Thoracic aorta (tissue), 2 donors: Measurements from ENCODE around the gene IQCM. TPM values are rescaled to one million over a fixed set of nuclear protein-coding genes. Genes with fewer than 3 reads are reported as not detected.

ENCODE experiments used
- ATAC-seq: fragments of 150-250 bp; one replicate; pipeline ENCODE4 v1.8.0; 2017; ENCODE audit warnings: low read depth; ENCODE audit not compliant: insufficient number of reproducible peaks, low FRiP score
- DNase-seq: peaks from one replicate; pipeline ENCODE4 v3.0.0-alpha.2; 2020; ENCODE audit warnings: low spot score
- H3K27ac ChIP-seq, 2 donors: fragments of 200-600 bp; sonication (generic); 1 replicate in 1 of 2; 2 replicates in 1 of 2; pipeline ENCODE4 v1.5.1; 2016; ENCODE audit warnings: mild to moderate bottlenecking in 2 of 2, moderate library complexity in 2 of 2
- H3K27me3 ChIP-seq: fragments of 200-600 bp; sonication (generic); replicated peaks from 2 replicates; pipeline ENCODE4 v1.6.0; 2016; ENCODE audit warnings: mild to moderate bottlenecking; ENCODE audit not compliant: insufficient read depth
- H3K36me3 ChIP-seq: fragments of 200-600 bp; sonication (generic); one replicate; pipeline ENCODE4 v1.5.1; 2016
- H3K4me1 ChIP-seq, 2 donors: fragments of 200-600 bp; sonication (generic); 1 replicate in 1 of 2; 2 replicates in 1 of 2; pipeline versions ENCODE4 v1.5.1 to v1.6.0; 2016; ENCODE audit warnings: low read depth in 2 of 2, mild to moderate bottlenecking in 1 of 2; ENCODE audit not compliant: control insufficient read depth in 1 of 2
- H3K4me3 ChIP-seq: fragments of 200-600 bp; sonication (generic); 2 replicates; pipeline ENCODE4 v1.5.1; 2016; ENCODE audit warnings: mild to moderate bottlenecking
- H3K9me3 ChIP-seq: fragments of 200-600 bp; sonication (generic); 2 replicates; pipeline ENCODE4 v1.5.1; 2016
- CTCF ChIP-seq: fragments of 200-600 bp; sonication (generic); IDR thresholded peaks from one replicate; pipeline ENCODE4 v1.5.1; 2019; ENCODE audit warnings: antibody characterized with exemption
- total RNA-seq, 2 donors: library from RNA; depleted of rRNA; stranded (reverse); fragments of >200 nt; gene quantifications; one replicate each; pipeline versions ENCODE4 v1.1.0 to v1.2.3, GENCODE V29; 2016

Gene IQCM
- total RNA-seq, 2 donors from 2014 or later = not detected

DNA sequence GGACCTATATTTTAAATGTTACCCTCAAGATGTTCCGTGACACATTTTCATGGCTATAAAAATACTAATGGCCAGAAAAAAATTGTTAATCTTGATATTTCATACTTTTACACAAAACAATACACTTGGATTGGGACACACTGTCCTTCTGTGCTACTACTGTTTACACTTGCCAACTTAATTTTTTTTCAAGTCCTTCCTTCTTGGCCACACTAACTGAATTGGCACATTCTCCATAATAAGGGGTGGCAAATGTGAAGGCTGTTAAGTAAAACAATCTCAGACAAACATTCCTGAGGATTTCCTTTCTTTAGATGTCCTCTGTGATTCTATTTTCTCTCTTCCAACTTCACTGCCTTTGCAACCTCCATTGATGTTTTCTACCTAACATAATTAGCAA is 225.8 kb downstream of the IQCM start:
- Histone ChIP-seq H3K4me1 (no peaks in the 10 kb centered on the region), H3K27ac (no peak overlapping the region), H3K36me3 (no peaks in the 10 kb centered on the region), H3K27me3 (no peaks in the 10 kb centered on the region), H3K4me3 (no peak overlapping the region), H3K9me3 (no peaks in the 10 kb centered on the region)
- no peak for TF ChIP-seq CTCF
- no peak for DNase-seq
- no peak for ATAC-seq

DNA sequence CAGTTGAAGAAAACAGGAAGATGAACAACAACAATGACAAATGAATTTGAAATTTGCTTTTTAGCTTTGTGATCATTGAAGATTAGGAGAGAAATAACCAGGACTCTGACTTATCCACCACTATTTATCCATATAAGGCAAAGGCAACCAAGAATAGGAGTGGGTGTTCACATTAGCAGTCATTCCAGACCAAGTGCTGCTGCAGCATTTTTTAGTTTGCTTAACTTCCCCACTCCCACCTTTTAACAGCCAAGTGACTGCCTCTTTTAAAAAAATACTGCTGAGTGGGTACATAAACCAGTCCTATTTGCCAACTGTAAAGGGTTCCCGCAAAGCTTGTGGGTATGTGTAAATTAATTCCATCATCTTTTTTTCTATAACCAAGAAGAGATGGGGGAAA is 230.9 kb downstream of the IQCM start:
- Histone ChIP-seq H3K27ac (no peak overlapping the region), H3K4me3 (no peak overlapping the region), H3K9me3 (no peaks in the 10 kb centered on the region), H3K27me3 (no peaks in the 10 kb centered on the region), H3K36me3 (no peaks in the 10 kb centered on the region), H3K4me1 (no peaks in the 10 kb centered on the region)
- DNase-seq (no peak), ATAC-seq (no peak)
- TF ChIP-seq CTCF = no peak

DNA sequence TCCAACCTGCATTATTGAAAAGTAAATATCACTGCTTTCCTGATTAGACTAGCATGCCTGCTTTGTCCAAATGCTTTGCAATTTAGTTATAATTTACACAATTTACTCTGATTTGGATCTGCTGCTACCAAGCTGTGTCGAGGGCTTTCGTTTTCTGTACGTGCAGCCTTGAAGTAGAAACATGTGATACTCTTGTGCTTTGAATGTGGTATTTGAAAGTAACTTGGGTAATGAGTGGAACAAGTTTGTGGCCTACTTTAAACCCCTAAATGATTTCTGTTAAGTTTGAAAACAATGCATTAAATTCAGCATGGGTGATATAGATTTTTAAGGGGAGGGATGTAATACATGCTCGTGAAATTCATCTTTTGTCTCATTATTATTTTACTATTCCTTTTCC is 240.7 kb downstream of the IQCM start:
- no peaks in the 10 kb centered on the region for H3K4me1 ChIP-seq
- TF ChIP-seq CTCF = no peak
- no peak overlapping the region for H3K4me3 ChIP-seq
- ATAC-seq (no peak), DNase-seq (no peak)
- H3K36me3 ChIP-seq = no peaks in the 10 kb centered on the region
- no peak overlapping the region for H3K27ac ChIP-seq
- H3K9me3 ChIP-seq = no peaks in the 10 kb centered on the region
- H3K27me3 ChIP-seq = no peaks in the 10 kb centered on the region

GRCh38 chr4:149572716-149573115 is 242.9 kb downstream of the IQCM start:
- no peaks in the 10 kb centered on the region for H3K4me1 ChIP-seq
- no peaks in the 10 kb centered on the region for H3K36me3 ChIP-seq
- no peak overlapping the region for H3K4me3 ChIP-seq
- DNase-seq (no peak), ATAC-seq (no peak)
- H3K9me3 ChIP-seq = no peaks in the 10 kb centered on the region
- TF ChIP-seq CTCF = no peak
- no peaks in the 10 kb centered on the region for H3K27me3 ChIP-seq
- no peak overlapping the region for H3K27ac ChIP-seq

DNA sequence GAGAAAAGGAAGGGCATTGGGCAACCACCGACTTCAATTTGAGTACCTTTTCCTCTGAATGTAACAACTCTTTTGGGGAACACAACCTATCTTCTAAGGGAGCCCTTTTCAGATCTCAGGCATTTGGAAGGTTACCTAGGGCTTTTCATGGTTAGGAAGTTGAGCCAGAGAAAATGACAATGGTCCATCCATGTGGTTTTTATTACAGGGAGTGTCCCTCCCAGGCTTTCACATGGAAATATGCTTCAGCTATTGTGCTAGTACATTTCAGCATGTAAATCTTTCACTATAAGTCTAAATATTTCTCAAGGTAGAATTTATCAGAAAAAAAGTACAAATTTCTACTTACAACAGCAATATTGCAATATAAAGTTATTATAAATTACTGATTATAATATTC is 259.8 kb downstream of the IQCM start:
- no peak for DNase-seq
- H3K4me1 ChIP-seq = no peaks in the 10 kb centered on the region
- H3K27me3 ChIP-seq = no peaks in the 10 kb centered on the region
- H3K27ac ChIP-seq = no peak overlapping the region
- no peak overlapping the region for H3K4me3 ChIP-seq
- ATAC-seq = no peak
- no peaks in the 10 kb centered on the region for H3K9me3 ChIP-seq
- H3K36me3 ChIP-seq = no peaks in the 10 kb centered on the region
- TF ChIP-seq CTCF = no peak
